Neural progenitor cell (in vitro differentiated cells): ENCODE measurements around the gene SLC35F5.

Experiments
- CTCF ChIP-seq: fragments of 200-600 bp; sonication (generic); IDR thresholded peaks from 2 replicates; pipeline ENCODE4 v1.5.1; 2017; ENCODE audit warnings: antibody characterized with exemption, mild to moderate bottlenecking
- EZH2phosphoT487 ChIP-seq: fragments of 200-600 bp; sonication (generic); IDR thresholded peaks from 2 replicates; pipeline ENCODE4 v1.6.1; 2017; ENCODE audit warnings: antibody characterized with exemption

- TF ChIP-seq CTCF (no peak), EZH2phosphoT487 (no peak)
Measured at GRCh38 chr2:113692698-113693428, 63.6 kb downstream of the SLC35F5 start.
